ENCODE measurements around the gene PPP1R3F.
A peak's percentile ranks its signal among the peaks of the same experiment; 100 is the strongest.

The PPP1R3F gene

GRCh38 chrX:49250578-49250977 lies 19.0 kb upstream of the PPP1R3F start:
- DNase-seq: no peak

GRCh38 chrX:49251325-49251724 lies 18.3 kb upstream of the PPP1R3F start:
- DNase-seq: no peak

GRCh38 chrX:49254639-49255038 lies 15.0 kb upstream of the PPP1R3F start:
- DNase-seq: no peak

- no peak for DNase-seq
Observed at GRCh38 chrX:49256268-49256995, 13.2 kb upstream of the PPP1R3F start.

- DNase-seq: no peak
Observed at GRCh38 chrX:49257074-49257790, 12.4 kb upstream of the PPP1R3F start.

- no peak for DNase-seq
Observed at GRCh38 chrX:49257846-49258748, 11.5 kb upstream of the PPP1R3F start.

- DNase-seq: no peak
Observed at GRCh38 chrX:49258749-49259124, 10.9 kb upstream of the PPP1R3F start.

- no peak for DNase-seq
Observed at GRCh38 chrX:49260221-49260985, 9.2 kb upstream of the PPP1R3F start.

GRCh38 chrX:49262603-49263002 lies 7.0 kb upstream of the PPP1R3F start:
- no peak for DNase-seq

- DNase-seq: no peak
Observed at GRCh38 chrX:49263631-49264030, 6.0 kb upstream of the PPP1R3F start.

GRCh38 chrX:49264460-49264859 lies 5.1 kb upstream of the PPP1R3F start, which contains the start of gene FOXP3:
TSS of gene FOXP3 (minus strand) at chrX:49264710. CDS start at chrX:49258505, 6,205 bp downstream.
- DNase-seq: no peak

- no peak for DNase-seq
Observed at GRCh38 chrX:49266523-49267445, 2.8 kb upstream of the PPP1R3F start.

- no peak for DNase-seq
Observed at GRCh38 chrX:49268702-49269009, 937 bp upstream of the PPP1R3F start.

GRCh38 chrX:49269010-49269766 lies 405 bp upstream of the PPP1R3F start:
- DNase-seq: peak; percentile 96

- DNase-seq: no peak
Observed at GRCh38 chrX:49270249-49270921, 792 bp downstream of the PPP1R3F start.

GRCh38 chrX:49271341-49271740 lies 1.7 kb downstream of the PPP1R3F start:
- DNase-seq: no peak

GRCh38 chrX:49272421-49272820 lies 2.8 kb downstream of the PPP1R3F start:
- DNase-seq: no peak

GRCh38 chrX:49273181-49273727 lies 3.7 kb downstream of the PPP1R3F start:
- DNase-seq: no peak

GRCh38 chrX:49276207-49276606 lies 6.6 kb downstream of the PPP1R3F start:
- no peak for DNase-seq
